Measurements from ENCODE around the gene PIK3R1.

PIK3R1 gene

DNA sequence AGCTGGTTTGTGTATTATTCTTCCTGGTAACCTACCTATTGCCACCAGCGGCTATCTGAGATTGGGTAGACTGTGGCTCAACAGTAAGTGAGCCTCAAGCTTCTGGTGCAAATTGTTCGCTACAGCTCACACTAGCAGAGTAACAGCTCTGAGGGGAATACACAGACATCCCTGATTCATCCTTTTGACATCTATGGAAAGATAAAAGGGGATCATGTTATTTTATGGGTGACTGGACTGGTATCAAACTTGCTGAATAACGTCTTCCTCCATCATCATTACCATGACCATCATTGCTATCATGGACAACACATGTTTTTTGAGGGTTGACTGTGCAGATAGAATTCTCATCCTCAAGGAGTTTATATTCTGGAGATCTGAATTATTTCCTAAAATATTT lies 129.6 kb downstream of the PIK3R1 start:
- DNase-seq (ENCODE audit: low read depth) = no peak
- TF ChIP-seq, protein P1, sequence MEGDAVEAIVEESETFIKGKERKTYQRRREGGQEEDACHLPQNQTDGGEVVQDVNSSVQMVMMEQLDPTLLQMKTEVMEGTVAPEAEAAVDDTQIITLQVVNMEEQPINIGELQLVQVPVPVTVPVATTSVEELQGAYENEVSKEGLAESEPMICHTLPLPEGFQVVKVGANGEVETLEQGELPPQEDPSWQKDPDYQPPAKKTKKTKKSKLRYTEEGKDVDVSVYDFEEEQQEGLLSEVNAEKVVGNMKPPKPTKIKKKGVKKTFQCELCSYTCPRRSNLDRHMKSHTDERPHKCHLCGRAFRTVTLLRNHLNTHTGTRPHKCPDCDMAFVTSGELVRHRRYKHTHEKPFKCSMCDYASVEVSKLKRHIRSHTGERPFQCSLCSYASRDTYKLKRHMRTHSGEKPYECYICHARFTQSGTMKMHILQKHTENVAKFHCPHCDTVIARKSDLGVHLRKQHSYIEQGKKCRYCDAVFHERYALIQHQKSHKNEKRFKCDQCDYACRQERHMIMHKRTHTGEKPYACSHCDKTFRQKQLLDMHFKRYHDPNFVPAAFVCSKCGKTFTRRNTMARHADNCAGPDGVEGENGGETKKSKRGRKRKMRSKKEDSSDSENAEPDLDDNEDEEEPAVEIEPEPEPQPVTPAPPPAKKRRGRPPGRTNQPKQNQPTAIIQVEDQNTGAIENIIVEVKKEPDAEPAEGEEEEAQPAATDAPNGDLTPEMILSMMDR (conservative IDR thresholded peaks at IDR 0.05; ENCODE audit: low read depth, low read length) = no peak
- no peak overlapping the region for H3K4me3 ChIP-seq (ENCODE audit: low read length)

DNA sequence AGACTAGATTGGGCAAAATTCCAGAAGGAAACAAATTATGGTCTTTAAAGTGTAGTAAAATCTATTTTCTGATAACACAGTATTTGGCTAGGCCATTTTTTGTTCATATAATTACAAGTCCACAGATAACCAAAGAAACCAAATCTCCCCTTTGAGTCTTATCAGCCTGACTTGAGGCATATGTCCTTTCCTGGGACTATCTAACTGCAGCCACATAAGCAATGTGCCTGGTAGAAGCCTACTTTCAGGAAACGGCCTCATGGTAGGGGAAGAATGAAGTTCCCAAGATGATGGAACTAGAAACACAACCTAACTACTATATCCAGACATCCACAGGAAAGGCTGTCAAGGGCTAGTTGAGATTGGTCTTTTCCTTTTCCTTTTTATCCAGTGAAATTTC lies 130.0 kb downstream of the PIK3R1 start:
- no peak for DNase-seq (ENCODE audit: low read depth)
- TF ChIP-seq, protein P1 (conservative IDR thresholded peaks at IDR 0.05; ENCODE audit: low read depth, low read length) = no peak
- H3K4me3 ChIP-seq (ENCODE audit: low read length) = no peak overlapping the region

- no peak for DNase-seq (ENCODE audit: low read depth)
- no peak overlapping the region for H3K4me3 ChIP-seq (ENCODE audit: low read length)
- TF ChIP-seq, protein P1 (conservative IDR thresholded peaks at IDR 0.05; ENCODE audit: low read depth, low read length) = no peak
Observed at GRCh38 chr5:68347536-68347935, 132.0 kb downstream of the PIK3R1 start.

- TF ChIP-seq, protein P1 (conservative IDR thresholded peaks at IDR 0.05; ENCODE audit: low read depth, low read length) = no peak
- DNase-seq (ENCODE audit: low read depth) = no peak
- no peak overlapping the region for H3K4me3 ChIP-seq (ENCODE audit: low read length)
Observed at GRCh38 chr5:68348447-68349222, 133.1 kb downstream of the PIK3R1 start.

DNA sequence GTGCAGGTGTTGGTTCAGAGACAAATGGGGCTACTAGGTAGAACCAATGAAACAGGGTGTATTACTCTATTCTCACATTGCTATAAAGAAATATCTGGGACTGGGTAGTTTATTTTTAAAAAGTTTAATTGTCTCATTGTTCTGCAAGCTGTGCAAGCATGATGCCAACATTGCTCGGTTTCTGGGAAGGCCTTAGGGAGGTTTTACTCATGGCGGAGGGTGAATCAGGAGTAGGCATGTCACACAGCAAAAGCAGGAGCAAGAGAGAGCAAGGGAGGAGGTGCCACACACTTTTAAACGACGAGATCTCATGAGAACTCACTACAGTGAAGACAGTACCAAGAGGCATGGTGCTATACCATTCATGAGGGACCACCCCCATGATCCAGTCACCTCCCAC lies 134.6 kb downstream of the PIK3R1 start:
- TF ChIP-seq, protein P1 (conservative IDR thresholded peaks at IDR 0.05; ENCODE audit: low read depth, low read length) = no peak
- no peak overlapping the region for H3K4me3 ChIP-seq (ENCODE audit: low read length)
- DNase-seq (ENCODE audit: low read depth) = no peak
